Fibroblast of lung (primary cell): Measurements from ENCODE around the gene EPB41L1. TPM values are rescaled to one million over a fixed set of nuclear protein-coding genes. Genes with fewer than 3 reads are reported as not detected.
A peak's percentile ranks its signal among the peaks of the same experiment; 100 is the strongest.

Experiments
- DNase-seq, 2 donors: peaks; one replicate each; pipeline versions ENCODE4 v3.0.0 to v3.0.0-alpha.2; 2010; ENCODE audit warnings: low read depth in 2 of 2
- H2AFZ ChIP-seq: 2 replicates; pipeline ENCODE4 v1.5.1; 2012; ENCODE audit warnings: low read length, control low read depth, inconsistent platforms
- H3K27ac ChIP-seq: 2 replicates; pipeline ENCODE4 v1.5.1; 2011; ENCODE audit warnings: low read length, control low read depth; ENCODE audit not compliant: insufficient read depth
- H3K27me3 ChIP-seq: 2 replicates; pipeline ENCODE4 v1.5.1; 2011; ENCODE audit warnings: mild to moderate bottlenecking, low read length; ENCODE audit not compliant: control insufficient read depth, insufficient read depth
- H3K36me3 ChIP-seq: 2 replicates; pipeline ENCODE4 v1.5.1; 2011; ENCODE audit warnings: low read length; ENCODE audit not compliant: control insufficient read depth, insufficient read depth
- H3K4me1 ChIP-seq: 2 replicates; pipeline ENCODE4 v1.5.1; 2011; ENCODE audit warnings: low read length; ENCODE audit not compliant: control insufficient read depth, insufficient read depth; ENCODE audit errors: extremely low read depth
- H3K4me2 ChIP-seq: 2 replicates; pipeline ENCODE4 v1.5.1; 2011; ENCODE audit warnings: low read length, control low read depth; ENCODE audit not compliant: insufficient read depth; ENCODE audit errors: extremely low read depth
- H3K4me3 ChIP-seq, 4 experiments: fragments of 200-600 bp in 1 of 4; sonication (generic) in 1 of 4; replicated peaks in 1 of 4; 2 replicates each; pipeline ENCODE4 v1.5.1; 2011 to 2016; ENCODE audit warnings: low read length in 4 of 4, low read depth in 3 of 4, mild to moderate bottlenecking in 3 of 4, control low read depth in 2 of 4, inconsistent platforms in 1 of 4, mixed read lengths in 1 of 4; ENCODE audit not compliant: insufficient read depth in 1 of 4; ENCODE audit errors: control extremely low read depth in 1 of 4
- H3K79me2 ChIP-seq: 2 replicates; pipeline ENCODE4 v1.5.1; 2012; ENCODE audit warnings: mild to moderate bottlenecking, low read length, inconsistent platforms; ENCODE audit not compliant: control insufficient read depth, insufficient read depth
- H3K9ac ChIP-seq: 2 replicates; pipeline ENCODE4 v1.5.1; 2011; ENCODE audit warnings: mild to moderate bottlenecking, low read length, control low read depth; ENCODE audit not compliant: insufficient read depth
- H3K9me3 ChIP-seq: 2 replicates; pipeline ENCODE4 v1.5.1; 2012; ENCODE audit warnings: low read depth, low read length; ENCODE audit not compliant: control insufficient read depth, insufficient read depth
- H4K20me1 ChIP-seq: 2 replicates; pipeline ENCODE4 v1.5.1; 2011; ENCODE audit warnings: low read length; ENCODE audit not compliant: control insufficient read depth, insufficient read depth; ENCODE audit errors: extremely low read depth
- EZH2 ChIP-seq: IDR thresholded peaks from 2 replicates; pipeline ENCODE4 v1.5.1; 2012; ENCODE audit warnings: low read length, control low read depth, mild to moderate bottlenecking; ENCODE audit errors: missing control alignments
- polyA plus RNA-seq, 2 donors: library from polyadenylated mRNA; depleted of rRNA in 1 of 2; stranded (reverse) in 1 of 2; unstranded in 1 of 2; fragments of >200 nt; gene quantifications; 2 replicates each; pipeline ENCODE4 v1.2.1, GENCODE V29; 2011 to 2012; ENCODE audit warnings: missing spikeins in 1 of 2
- total RNA-seq: library from RNA; depleted of rRNA; stranded (reverse); fragments of >200 nt; gene quantifications from 2 replicates; pipeline ENCODE4 v1.2.1, GENCODE V29; 2014
- TF ChIP-seq, protein P1 (sequence below), 2 donors: IDR thresholded peaks in 1 of 2; conservative IDR thresholded peaks in 1 of 2; 1 replicate in 1 of 2; 2 replicates in 1 of 2; pipeline ENCODE4 v1.5.1; 2011 to 2012; ENCODE audit warnings: low read length in 2 of 2, control low read depth in 1 of 2, inconsistent platforms in 1 of 2, low read depth in 1 of 2, mild to moderate bottlenecking in 1 of 2

The EPB41L1 gene
- total and polyA plus RNA-seq, 2 donors (not counting 1 experiment from before 2014, with no cell fraction given) = 16.2 to 17.0 TPM

DNA sequence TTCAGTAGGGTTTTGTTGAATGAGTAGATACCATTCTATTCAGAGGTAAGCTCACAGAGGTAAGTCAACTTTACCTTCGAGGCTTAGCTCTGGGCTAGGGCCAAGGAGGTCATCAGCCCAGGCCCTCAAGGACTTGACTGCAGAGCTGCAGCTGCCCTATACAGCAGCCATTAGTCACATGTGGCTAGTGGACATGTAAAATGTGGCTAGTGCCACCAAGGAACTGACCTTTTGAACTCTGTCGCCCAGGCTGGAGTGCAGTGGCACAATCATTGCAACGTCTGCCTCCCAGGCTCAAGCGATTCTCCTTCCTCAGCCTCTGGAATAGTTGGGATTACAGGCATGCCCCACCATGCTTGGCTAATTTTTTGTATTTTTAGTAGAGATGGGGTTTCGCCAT lies 47.9 kb upstream of the EPB41L1 start:
- Histone ChIP-seq H3K4me1 (no peaks in the 10 kb centered on the region), H3K27ac (no peak overlapping the region), H3K27me3 (no peaks in the 10 kb centered on the region), H3K9me3 (no peaks in the 10 kb centered on the region), H3K4me2 (no peak overlapping the region), H3K4me3 (no peak overlapping the region), H2AFZ (no peak overlapping the region), H3K36me3 (no peaks in the 10 kb centered on the region), H4K20me1 (no peaks in the 10 kb centered on the region), H3K9ac (no peak overlapping the region), H3K79me2 (no peaks in the 10 kb centered on the region)
- TF ChIP-seq EZH2 = no peak
- TF ChIP-seq, protein P1, sequence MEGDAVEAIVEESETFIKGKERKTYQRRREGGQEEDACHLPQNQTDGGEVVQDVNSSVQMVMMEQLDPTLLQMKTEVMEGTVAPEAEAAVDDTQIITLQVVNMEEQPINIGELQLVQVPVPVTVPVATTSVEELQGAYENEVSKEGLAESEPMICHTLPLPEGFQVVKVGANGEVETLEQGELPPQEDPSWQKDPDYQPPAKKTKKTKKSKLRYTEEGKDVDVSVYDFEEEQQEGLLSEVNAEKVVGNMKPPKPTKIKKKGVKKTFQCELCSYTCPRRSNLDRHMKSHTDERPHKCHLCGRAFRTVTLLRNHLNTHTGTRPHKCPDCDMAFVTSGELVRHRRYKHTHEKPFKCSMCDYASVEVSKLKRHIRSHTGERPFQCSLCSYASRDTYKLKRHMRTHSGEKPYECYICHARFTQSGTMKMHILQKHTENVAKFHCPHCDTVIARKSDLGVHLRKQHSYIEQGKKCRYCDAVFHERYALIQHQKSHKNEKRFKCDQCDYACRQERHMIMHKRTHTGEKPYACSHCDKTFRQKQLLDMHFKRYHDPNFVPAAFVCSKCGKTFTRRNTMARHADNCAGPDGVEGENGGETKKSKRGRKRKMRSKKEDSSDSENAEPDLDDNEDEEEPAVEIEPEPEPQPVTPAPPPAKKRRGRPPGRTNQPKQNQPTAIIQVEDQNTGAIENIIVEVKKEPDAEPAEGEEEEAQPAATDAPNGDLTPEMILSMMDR (conservative IDR thresholded peaks at IDR 0.05 in 1 of 2, IDR thresholded peaks at IDR 0.05 in 1 of 2; ENCODE audit: low read depth in 1 of 2, low read length in 2 of 2) = no peak
- DNase-seq = no peak

DNA sequence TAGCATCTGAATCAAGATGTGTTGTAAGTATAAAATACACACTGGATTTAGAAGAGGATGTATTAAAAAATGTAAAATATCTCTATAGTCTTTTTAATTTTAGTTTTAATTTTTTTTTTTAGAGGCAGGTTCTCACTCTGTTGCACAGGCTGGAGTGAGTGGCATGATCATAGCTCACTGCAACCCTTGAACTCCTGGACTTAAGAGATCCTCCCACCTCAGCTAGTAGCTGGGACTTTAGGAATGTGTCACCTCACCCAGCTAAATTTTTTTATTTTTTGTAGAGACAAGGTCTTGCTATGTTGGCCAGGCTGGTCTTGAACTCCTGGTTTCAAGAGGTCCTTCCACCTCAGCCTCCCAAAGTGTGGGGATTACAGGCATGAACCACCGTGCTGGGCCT lies 46.7 kb upstream of the EPB41L1 start:
- Histone ChIP-seq H3K4me3 (no peak overlapping the region), H4K20me1 (no peaks in the 10 kb centered on the region), H2AFZ (no peak overlapping the region), H3K79me2 (no peaks in the 10 kb centered on the region), H3K4me1 (no peaks in the 10 kb centered on the region), H3K4me2 (no peak overlapping the region), H3K36me3 (no peaks in the 10 kb centered on the region), H3K27ac (no peak overlapping the region), H3K27me3 (no peaks in the 10 kb centered on the region), H3K9me3 (no peaks in the 10 kb centered on the region), H3K9ac (no peak overlapping the region)
- no peak for DNase-seq
- TF ChIP-seq EZH2 = no peak
- TF ChIP-seq, protein P1 (conservative IDR thresholded peaks at IDR 0.05 in 1 of 2, IDR thresholded peaks at IDR 0.05 in 1 of 2; ENCODE audit: low read depth in 1 of 2, low read length in 2 of 2) = no peak

DNA sequence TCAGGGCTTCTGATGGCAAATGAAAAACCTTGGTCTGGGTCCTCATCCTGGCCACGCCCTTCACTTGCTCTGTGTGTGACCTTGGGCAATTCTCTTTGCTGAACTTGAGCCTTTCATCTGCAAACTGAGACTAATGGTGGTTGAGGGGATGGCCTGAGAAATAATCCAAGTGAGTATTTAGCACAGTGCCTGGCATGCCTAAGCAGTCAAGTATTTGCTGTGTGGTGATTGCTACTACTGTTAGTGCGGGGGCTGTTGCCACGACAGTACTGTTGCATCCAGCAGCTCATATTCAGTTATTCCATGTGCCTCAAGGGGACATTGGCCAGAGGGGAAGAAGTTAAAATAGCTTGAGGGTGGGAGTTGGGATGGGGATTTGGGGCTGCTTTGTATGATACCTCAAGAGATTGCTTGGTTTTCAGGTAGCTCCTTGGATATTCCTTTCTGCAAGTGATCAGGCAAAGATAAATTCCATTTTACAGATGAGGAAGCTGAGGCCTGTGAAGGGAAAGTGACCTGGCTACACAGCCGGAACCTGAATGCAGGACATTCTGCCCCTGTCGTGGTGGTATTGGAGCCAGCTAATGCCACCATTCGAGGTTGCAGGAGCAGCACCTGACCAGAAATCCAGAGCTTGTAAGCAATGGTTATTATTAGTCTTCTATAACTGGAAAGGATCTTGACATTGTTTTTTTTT lies 45.1 kb upstream of the EPB41L1 start:
- peak in 1 of 2 donors; percentile 36 for DNase-seq
- Histone ChIP-seq H3K4me3 (no peak overlapping the region), H3K4me2 (no peak overlapping the region), H3K27ac (no peak overlapping the region), H4K20me1 (no peaks in the 10 kb centered on the region), H2AFZ (no peak overlapping the region), H3K36me3 (no peaks in the 10 kb centered on the region), H3K79me2 (no peaks in the 10 kb centered on the region), H3K4me1 (no peaks in the 10 kb centered on the region), H3K9ac (no peak overlapping the region), H3K27me3 (no peaks in the 10 kb centered on the region), H3K9me3 (no peaks in the 10 kb centered on the region)
- TF ChIP-seq EZH2 = no peak
- TF ChIP-seq, protein P1 (conservative IDR thresholded peaks at IDR 0.05 in 1 of 2, IDR thresholded peaks at IDR 0.05 in 1 of 2; ENCODE audit: low read depth in 1 of 2, low read length in 2 of 2) = no peak
